ENCODE results near the gene LHX1.

- no peak for TF ChIP-seq POLR2AphosphoS5 (IDR thresholded peaks at IDR 0.05)
- TF ChIP-seq TAF1 (IDR thresholded peaks at IDR 0.05; ENCODE audit: low read depth) = no peak
- TF ChIP-seq CTCF (IDR thresholded peaks at IDR 0.05; ENCODE audit: poor library complexity, severe bottlenecking) = no peak
- no peak for TF ChIP-seq EP300 (conservative IDR thresholded peaks at IDR 0.05; ENCODE audit: poor library complexity, severe bottlenecking)
- TF ChIP-seq MXI1 (conservative IDR thresholded peaks at IDR 0.05; ENCODE audit: poor library complexity, severe bottlenecking) = no peak
- no peak for TF ChIP-seq RAD21 (conservative IDR thresholded peaks at IDR 0.05)
- no peak for TF ChIP-seq EZH2 (IDR thresholded peaks at IDR 0.05; ENCODE audit: borderline replicate concordance, insufficient read depth, low read length, poor library complexity, severe bottlenecking)
- TF ChIP-seq SMC3 (conservative IDR thresholded peaks at IDR 0.05; ENCODE audit: poor library complexity) = no peak
- TF ChIP-seq REST (IDR thresholded peaks at IDR 0.05; ENCODE audit: borderline replicate concordance) = no peak
Observed at GRCh38 chr17:36901506-36901905, 35.8 kb upstream of the LHX1 start.
